ENCODE results near the gene TST.

The TST gene

DNA sequence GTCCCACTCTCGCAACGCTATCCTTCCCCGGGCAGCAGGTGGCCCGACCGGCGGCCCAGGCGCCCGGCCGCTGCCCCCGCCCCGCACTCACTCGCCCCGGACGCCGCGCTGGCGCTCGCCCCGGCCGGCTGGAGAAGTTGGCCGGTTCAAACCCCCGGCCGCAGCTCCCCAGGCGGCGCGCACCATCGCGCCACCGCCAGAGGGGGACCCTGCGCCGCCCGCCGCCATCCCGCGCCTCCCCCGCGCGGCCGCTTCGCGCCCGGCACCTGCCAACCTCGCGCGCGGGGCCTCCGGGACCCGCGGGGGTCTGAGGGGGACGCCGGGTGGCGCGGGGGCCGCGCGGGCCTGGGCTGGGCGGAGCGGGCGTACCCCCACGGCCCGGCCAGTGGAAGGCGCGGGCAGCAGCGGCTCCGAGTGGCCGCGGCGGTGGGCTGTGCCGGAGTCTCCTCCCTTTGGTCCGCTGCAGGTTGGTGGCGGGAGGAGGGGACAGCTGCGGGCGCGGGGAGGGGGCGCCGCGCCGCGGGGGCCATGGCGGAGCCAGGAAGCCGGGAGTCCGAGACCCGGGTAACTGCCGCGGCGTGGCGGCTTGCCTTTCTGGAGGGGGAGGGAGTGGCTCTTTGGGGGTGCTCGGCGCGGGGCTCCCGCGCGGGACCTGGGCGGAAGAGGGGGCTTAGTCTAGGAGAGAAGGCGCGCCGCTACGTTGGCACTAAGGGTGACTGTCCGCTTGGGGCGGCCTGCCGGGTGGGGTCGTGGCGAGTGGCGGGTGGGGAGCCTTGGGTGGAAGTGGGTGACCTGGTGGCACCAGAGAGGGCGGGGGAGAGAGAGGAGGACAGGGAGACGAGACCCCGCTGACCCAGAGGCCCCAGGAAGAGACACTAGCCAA, at the start of gene TST, which contains the start of gene MPST:
Gene TST (minus strand): TSS at position 139 of the 883 bp plus-strand sequence. CDS start 715 bp downstream, outside the sequence.
Gene MPST (plus strand): TSS at position 434 of the 883 bp plus-strand sequence. CDS start 95 bp downstream, at position 529.
- peak; percentile 89 for DNase-seq (ENCODE audit: low spot score)

DNA sequence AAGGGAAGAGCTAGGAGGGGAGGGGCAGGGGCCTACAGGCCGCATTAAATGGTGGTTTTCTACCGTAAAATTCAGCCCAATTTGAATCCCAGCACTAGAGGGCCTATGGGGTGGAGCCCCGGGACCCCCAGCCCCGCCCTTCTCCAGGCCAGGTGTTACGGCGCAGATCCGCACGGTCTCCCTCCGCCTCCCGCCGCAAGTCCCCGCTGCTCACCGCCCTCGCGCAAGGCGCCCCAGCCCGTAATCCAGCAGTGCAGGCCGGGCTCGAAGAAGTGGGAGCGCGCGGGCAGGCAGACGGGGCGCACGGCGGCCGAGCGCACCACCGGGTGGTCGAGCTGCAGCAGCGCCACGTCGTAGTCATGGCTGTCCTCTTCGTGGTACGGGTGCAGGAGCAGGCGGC, 49.6 kb upstream of the TST start:
- DNase-seq (ENCODE audit: low spot score): no peak

DNA sequence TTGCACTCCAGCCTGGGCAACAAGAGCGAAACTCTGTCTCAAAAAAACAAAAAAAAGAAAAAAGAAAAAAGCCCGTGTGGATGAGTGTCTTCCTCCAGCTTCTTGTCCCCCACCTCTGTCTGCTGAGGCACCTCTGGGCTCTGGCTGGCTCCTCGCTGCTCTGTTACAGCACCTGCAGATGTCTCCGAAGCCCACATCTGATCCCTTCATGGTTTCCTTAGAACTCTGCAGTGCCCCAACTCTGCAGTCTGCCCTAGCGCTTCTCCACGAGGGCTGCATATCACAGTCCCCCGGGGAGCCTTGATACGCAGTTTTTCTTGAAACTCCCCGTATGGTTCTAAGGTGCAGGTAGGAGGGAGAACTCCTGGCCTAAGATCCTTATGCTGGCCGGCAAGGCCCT, 48.2 kb upstream of the TST start:
- no peak for DNase-seq (ENCODE audit: low spot score)

DNA sequence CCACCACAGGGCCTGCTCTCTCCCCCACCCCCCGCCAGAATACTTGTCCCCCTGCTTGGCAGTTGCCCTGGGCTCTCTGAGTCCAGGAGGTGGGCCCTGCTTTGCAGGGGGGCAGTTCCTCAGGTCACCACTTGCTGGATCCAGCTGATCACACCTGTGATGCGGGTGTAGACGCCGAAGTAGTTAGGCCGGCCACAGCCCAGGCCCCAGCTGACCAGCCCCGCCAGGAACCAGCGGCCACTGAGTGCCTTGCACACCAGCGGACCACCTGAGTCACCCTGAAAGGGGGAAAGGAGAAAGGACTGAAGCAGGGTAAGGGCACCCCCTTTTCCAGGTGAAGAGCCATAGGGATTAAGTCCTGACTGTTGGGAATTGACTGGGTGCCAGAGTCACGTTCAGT, 46.7 kb upstream of the TST start:
- no peak for DNase-seq (ENCODE audit: low spot score)

DNA sequence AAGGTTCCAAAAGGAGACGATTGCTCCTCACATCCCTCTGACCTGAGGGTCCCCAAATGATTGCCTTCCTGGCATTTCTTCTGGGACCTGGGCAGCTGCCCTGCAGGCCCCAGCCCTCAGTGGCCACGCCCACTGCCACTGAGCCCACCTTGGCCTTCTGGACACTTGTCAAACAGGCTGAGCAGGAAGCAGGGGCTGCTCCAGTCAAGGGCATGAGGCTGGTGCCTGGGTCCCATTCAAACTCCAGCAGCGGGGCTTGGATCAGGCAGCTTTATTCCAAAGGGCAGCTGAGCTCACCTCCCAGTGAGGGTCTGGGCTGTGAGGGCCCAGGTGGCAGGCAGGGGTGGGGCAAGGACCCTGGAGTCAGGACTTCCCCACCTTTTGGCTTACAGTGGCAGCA, 45.9 kb upstream of the TST start:
- DNase-seq (ENCODE audit: low spot score): no peak

DNA sequence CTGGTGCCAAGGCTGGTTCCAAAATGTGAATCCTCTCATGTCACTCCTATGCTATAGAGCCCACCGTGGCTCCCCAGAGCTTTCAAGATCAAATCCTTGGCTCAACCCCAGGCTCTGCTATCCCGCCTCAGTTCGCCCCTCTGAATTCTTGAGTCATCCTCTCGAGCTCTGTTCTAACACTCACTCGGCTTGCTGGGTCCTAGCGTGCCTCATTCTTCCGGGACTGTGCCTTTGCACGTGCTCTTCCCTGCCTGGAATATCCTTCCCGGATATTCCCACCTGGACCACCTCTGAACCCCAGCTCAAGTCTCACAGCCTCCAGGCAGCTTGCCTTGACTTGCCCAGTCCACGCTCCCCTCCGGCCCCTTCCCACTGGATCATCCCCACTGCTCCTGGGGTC, 45.3 kb upstream of the TST start:
- no peak for DNase-seq (ENCODE audit: low spot score)

- no peak for DNase-seq (ENCODE audit: low spot score)
These were observed 44.5 kb upstream of the TST start for GRCh38 chr22:37063431-37064420.

DNA sequence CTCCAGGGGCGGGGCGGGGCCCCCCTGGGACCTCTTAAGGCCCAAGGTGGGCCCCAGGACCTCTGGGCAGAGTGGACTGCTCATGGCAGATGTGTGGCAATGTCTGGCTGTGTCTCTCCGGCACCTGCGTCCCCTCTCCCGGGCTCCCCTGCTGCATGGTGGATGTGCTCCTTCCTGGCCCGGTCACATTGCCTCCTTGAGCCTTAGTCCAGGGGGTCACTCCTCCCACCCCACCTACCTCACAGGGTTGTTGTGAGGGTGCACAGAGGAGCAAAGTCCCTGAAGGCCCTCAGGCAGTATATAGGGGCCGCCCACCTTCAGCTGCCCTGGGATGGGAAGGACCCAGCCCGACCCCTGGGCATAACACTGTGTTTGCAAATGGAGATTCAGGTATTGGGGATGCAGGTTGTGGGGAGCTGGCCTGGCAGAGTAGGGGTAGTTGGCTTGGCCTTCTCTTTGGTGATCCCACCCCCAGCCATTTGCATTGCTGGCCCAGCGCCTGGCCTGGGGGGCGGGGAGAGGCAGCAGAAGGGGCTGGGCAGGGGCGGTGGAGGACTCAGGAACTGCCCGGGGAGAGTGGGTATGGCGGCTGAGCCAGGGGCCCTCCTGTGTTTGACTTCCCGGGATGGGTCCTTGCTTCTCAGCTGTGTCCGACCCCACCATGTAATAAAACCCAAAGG, 43.6 kb upstream of the TST start:
- no peak for DNase-seq (ENCODE audit: low spot score)

GRCh38 chr22:37062376-37062675, 43.1 kb upstream of the TST start:
- DNase-seq (ENCODE audit: low spot score): no peak

DNA sequence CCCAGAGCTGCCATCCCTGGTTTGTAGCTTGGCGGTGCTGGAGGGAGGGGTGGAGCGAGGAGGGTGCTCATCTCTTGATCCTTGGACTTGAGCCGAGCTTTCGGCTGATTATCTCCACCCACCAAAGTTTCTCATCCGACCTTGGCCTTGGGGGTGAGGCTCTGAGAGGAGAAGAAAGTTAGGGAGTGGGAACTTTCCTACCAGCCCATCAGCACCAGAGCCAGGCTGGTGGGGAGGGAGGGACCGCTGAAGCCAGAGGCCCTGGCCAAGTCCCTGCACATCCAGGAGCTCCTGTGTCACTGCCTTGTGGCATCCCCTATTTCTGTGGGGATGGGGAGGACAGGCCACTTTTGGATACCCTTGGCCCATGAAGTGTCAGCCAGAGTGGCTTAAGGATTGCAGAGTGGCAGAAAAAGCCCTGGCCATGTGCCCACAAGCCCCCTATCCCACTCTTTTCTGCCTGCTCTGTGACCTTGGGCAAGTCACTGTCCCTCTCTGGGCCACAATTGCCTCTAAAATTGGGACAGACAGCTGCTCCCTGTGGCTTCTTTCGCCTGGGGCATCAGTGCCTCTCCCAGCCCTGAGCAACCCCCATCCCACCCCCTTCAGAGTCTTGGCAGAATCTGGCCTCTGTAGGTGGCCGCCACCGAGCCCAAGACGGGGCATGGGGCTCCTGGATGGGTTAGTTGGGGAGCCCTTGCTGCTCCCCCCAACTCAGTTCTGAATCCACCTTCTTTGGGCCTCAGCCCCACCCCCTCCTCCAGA, 42.5 kb upstream of the TST start:
- DNase-seq (ENCODE audit: low spot score): no peak

- no peak for DNase-seq (ENCODE audit: low spot score)
These were observed 41.8 kb upstream of the TST start for GRCh38 chr22:37060801-37061610.

- DNase-seq (ENCODE audit: low spot score): no peak
These were observed 40.7 kb upstream of the TST start for GRCh38 chr22:37059876-37060449.

DNA sequence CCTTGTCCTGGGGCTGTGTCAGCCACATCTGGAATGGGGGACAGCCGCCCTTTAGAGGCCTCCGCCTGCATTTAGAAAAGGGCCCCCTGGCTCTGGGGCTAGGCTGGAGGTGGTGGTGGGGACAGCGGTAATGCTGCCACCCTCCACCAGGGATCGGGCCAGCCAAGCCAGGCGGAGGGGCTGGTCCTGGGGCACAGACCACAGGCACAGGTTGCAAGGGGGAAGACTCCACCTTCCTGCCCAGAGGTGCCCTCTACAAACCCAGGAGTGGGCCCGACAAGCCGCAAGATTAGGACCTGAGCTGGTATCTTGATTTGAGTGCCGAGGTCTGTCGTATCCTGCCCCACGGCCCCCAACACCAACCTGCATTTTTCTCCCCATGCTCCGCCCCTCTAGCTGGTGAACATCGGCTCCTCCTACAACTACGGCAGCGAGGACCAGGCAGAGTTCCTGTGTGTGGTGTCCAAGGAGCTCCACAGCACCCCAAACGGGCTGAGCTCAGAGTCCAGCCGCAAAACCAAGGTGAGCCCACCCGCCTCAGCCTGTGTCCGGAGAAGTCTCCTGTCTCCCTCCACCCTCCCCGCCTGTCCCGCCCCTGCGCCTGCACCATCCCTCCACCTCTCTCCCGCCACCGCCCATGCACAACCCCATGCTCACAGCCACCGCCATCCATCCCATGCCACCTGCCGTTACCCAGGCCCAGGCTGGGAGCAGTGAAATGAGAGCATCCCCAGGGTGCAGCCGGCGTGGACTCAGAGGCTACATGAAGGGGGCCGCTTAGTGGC, 39.9 kb upstream of the TST start:
- no peak for DNase-seq (ENCODE audit: low spot score)

- no peak for DNase-seq (ENCODE audit: low spot score)
These were observed 38.7 kb upstream of the TST start for GRCh38 chr22:37057796-37058510.

- DNase-seq (ENCODE audit: low spot score): no peak
These were observed 38.0 kb upstream of the TST start for GRCh38 chr22:37057226-37057625.

GRCh38 chr22:37056246-37056645, 37.0 kb upstream of the TST start:
- no peak for DNase-seq (ENCODE audit: low spot score)

GRCh38 chr22:37054600-37055365, 35.5 kb upstream of the TST start:
- no peak for DNase-seq (ENCODE audit: low spot score)

GRCh38 chr22:37054056-37054395, 34.8 kb upstream of the TST start:
- no peak for DNase-seq (ENCODE audit: low spot score)
